Endometrial microvascular endothelial cells (primary cell): ENCODE results near the gene FOXP1. TPM values are rescaled to one million over a fixed set of nuclear protein-coding genes. Genes with fewer than 3 reads are reported as not detected.

Experiments used
- in situ Hi-C: cut with HindIII; loops from 2 replicates; pipeline ENCODE4 v1.10.0; 2017; ENCODE audit warnings: low sequenced_read_pairs, low pct_unique_long_range_greater_than_20kb; ENCODE audit errors: inconsistent ontology term
- total RNA-seq: library from RNA; depleted of rRNA; stranded (reverse); fragments of >200 nt; gene quantifications from one replicate; pipeline ENCODE4 v1.2.3, GENCODE V29; 2015; ENCODE audit errors: inconsistent ontology term

Gene FOXP1
- total RNA-seq, 1 donor from 2014 or later: 37.2 TPM

DNA sequence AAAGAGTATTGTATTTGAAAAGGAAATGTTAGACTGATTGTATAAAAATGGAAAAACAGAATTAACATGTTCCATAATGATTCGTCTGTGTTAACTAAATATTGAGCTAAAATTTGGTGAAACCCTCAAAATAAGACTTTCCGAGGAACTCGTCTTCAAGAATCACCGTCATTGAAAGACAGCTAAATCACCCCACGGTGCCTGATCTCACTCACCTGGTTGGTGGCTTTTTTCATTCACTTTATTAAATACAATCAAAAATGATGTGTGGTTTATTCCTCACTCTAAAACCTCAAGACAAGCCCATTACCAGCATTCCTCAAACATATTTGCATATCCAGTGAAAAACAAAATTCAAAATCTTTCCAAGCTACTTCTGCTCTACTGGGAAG, 153.9 kb downstream of the FOXP1 start:
- in situ Hi-C loops: no loop called here

DNA sequence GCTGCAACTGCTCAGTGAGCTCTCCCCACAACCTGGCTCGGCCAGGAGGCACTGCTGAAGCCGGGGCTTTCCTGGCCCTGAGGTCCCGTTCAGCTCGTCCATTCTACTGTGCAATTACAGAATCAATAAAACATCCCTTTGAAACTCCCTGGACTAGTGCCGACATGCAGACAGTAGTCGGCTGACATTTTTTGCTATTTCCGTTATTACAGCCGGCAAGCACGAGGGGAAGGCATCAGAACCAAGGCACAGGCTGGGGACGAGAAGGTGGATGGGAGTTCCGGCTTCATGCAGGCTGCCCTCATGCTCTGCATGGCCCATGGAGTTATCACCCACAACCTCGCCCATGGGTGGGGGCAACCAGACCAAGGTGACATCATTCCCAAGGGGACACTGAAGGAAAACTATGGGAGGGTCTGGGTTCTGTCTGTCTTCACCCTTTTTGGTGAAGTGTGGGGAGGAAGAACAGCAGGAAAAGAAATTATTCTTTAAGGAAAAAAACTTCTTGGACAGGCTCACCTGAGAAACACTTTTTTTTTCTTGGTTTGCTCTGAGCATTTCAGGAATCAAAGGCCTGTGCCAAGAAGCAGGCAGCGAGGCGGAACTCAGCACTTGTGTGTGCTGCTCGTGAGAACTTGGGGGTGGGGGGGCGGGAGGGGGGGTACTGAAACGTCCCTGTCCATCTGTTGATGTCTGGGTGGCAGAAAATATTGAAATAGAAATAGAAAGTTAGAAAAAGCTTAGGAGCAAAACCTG, 154.5 kb downstream of the FOXP1 start:
- in situ Hi-C loops: no loop called here

DNA sequence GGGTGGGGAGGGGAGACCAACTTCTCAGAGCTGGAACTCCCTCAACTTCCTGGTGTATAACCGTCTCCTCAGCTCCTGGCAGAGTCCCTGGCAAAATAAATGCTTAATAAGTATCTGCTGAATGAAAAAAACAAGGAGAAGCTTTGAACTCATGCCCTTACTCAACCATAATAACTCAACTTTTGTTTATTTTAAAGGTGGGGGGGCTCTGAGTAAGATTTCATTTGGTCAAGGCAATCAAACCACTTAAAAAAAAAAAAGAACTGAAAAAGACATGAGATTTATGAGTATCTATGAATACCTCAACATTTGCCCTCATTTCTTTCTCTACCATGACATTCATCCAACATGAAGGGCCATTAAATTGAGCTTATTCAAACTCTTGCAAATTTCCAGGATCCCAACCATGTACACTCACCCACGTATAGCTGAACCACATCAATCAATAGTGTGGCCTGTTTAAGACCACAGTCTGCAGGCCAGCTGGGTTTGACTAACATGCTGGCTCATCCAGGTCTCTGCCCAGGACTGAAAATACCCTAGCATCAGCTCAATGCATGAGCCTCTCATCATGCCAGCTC, 157.9 kb downstream of the FOXP1 start:
- in situ Hi-C loops: no loop called here

DNA sequence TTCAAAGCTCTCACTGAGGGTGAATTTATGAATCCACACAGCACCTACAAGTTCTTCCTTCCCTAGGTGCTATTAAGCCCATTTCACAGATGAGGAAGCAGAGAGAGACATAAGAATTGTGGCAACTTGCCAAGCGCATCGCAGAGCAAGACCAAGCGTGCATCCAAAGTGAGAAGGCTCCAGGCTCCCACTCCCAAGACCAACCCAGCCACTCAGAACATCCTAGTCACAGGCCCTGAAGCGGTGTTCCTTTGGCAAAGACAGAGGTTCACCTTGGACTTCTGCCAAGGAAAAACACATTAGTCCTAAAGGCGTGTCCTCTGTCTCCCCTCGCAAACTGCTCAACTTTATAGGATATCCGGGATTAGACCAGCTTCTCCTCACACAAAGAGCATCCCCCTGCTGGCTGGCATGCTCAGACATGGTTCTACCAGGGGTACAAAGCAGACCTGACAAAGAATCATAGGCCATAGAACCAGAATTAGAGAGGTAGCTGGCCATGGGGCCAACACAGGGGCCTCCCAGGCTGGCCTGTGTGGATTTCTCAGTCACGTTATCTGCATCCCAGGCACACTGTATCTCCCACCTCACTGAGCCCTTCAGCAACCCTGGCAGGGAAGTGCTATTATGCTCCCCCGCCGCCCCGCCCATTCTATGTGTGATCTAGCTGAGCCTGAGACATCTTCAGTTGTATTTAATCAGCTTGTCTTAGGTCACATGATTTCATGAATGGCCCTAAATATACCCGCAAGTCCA, 160.2 kb downstream of the FOXP1 start:
- in situ Hi-C loops: no loop called here

DNA sequence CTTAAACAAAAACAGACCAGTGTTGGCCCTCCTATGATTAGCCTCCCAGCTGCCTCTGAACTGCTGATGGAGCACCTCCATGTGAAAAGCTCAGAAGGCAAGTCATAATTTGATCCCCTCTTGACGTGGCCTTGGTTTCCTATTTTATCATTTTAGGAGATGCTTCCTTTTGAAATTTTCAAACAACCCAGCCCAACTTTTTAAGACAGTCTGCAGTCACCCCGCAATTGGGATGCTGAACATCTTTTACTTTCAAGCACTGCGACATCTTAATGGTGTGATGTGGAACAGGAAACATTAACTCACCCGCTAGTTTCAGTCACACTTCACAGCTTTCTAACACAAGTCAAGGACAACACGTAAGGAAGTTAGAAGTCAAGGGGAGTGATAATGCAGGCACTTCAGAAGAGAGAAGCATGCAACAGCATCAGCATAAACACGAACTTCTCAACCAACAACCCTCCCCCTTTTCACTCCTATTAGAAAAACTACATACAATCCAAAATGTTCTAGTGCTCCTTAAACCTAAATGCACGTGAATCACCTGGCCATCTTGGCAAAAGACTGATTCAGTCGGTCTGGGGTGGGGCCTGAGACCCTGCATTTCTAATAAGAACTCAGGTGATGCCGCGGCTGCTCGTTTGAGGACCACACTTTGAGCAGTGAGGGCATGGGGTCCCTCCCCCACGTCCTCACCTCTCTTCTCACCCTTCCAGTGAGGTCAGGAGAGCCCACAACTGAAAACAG, 161.5 kb downstream of the FOXP1 start:
- in situ Hi-C loops: no loop called here

DNA sequence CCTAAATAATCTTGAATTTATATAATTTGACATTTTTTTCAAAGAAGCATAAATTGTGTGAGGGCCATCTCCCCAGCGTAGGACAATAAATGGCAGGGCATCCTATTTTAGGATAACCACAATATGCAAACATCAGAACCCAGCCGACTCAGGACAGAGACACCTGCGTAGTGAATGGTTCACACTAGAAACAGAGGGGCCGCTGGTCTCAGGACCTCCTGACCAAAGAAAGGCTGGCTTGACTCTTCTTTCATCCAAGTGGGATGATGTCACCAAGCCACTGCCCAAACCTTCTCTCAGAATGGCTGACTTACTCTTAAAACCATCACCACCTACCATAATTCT, 162.1 kb downstream of the FOXP1 start:
- in situ Hi-C loops: no loop called here

DNA sequence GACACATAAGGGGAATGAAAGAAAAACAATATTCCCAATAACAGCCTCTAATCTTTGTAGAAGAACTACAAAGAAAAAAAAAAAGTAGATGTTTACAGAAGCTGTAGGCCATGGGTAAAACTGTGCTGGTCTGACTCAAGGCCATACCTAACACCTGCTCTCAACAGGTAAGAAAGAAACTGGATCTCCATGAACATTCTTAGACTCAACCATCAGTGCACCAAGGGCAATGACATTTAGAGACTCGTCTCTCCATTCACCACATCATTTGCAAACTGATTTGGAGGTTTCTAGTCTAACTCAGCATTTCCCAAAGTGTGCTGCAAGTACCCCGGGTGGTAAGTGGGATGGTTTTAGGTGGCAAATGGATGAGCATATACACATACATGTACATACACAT, 164.2 kb downstream of the FOXP1 start:
- in situ Hi-C loops: no loop called here

DNA sequence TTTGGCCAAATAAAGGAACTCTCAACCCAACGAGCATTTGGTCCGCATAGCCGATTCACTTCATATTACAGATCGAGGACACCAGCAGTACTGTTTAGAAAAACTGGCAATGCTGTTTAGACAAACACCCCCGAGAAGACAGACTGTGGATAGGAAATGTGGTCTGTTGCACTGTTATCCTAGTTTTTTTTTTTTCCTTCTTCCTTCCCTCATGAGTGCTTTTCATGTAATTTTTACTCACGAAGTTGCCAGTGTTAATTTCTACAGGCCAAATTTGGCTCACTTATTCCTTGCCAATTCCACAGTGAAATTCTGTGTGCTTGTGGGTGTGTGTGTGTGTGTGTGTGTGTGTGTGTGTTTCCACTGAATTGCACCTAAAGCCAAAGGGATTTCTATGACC, 165.7 kb downstream of the FOXP1 start:
- in situ Hi-C loops: no loop called here

DNA sequence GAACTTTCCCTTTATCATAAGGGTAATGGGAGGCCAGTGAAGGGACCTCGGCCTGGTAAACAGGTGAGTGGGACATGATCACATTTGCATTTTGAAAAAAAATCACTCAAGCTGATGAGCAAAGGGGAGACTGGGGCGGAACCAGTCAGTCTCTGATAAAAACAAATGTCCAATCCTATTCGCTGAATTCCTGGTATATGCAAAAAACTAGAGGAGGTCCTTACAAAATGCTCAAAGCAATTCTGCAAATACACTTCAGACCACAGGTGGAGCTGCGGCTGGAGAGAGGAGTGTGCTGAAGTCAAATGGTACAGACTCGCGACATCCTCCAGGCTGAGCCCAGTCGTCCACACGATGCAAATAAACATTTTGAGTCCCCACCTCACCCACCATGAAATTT, 166.7 kb downstream of the FOXP1 start:
- in situ Hi-C loops: no loop called here

DNA sequence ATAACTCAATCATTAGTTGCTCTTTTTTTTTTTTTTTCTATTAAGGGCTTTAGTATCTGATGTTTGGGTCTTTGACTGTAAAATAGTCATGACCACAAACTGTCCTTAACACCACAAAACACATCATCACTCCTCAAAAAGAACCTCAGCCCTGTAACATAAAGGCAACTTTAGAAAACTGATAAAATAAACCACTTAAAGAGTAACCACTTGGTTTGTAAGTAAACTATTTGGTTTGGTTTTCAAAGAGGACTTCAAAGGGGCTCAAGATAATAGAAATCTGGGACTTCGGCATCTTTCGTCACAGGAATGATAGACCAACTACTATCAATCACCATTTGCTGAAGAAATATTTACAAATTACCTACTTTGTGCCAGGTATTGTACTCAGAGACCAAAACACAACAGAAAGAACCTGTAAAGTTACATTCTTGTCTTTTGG, 167.8 kb downstream of the FOXP1 start:
- in situ Hi-C loops: no loop called here

DNA sequence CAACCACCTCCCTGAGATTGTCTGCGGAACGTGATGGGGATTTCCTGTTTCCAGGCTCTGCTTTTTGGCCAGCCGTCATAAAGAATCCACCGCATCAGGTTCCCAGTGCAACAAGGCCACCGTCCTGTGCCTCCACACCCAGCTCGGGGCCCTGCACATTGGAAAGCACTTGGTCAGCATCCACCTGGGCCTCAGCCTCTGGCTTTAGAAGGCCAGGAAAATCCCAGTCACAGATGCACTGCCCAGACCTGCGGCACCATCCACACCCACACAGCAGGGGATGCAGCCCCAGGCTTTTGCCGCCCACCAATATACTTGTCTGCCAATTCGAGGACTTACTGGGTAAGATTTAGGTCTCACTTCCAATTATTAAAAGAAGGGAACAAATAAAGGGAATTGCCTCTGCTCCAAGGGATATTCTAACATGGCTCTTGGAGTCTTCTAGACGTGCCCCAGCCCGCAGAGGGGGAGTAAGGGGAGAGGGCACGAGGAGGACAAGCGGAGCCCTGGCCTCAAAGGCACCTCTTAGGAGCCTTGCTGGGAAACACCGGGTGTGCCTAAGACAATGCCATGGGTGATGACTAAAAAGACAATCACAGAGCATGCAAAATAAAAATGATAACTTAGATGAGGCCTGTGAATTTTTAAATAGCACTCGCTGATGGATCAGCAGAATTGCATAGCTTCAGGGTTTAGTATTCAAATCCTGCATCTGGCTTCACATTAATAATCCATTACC, 169.2 kb downstream of the FOXP1 start:
- in situ Hi-C loops: no loop called here

DNA sequence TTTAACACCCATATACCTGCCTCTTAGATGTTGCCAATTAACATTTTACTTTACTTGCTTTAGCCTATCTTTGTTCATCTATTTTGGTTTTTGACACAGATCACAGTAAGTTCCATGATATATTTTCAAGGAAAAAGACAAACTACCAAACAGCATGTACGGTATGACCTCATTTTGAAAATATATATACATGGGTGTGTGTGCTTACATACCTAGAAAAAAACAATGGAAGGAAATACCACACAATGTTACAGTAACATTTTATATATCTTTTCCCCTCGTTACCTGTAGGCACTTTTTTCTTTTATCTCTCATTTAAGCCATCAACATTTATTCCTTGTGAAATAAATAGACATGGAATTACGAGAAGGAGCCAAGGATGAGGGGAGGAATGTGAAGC, 170.0 kb downstream of the FOXP1 start:
- in situ Hi-C loops: no loop called here

DNA sequence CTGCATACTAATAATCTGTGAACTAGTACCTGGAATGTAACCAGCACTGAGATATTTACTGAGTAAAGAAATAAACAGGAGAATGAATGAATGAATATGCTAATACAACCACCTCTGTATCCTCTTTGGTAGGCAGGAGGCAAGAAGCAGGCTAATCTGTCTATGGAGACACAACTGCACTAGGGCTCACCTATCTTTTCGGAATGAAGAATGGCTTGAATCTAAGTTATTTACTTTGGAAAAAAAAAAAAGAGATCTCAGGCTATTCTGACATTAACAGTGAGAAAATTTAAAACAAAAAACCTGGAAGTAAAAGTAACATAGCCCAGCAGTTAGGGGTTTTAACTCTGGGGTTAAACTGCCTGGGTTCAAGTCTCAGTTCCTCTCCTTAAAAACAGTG, 174.2 kb downstream of the FOXP1 start:
- in situ Hi-C loops: no loop called here

DNA sequence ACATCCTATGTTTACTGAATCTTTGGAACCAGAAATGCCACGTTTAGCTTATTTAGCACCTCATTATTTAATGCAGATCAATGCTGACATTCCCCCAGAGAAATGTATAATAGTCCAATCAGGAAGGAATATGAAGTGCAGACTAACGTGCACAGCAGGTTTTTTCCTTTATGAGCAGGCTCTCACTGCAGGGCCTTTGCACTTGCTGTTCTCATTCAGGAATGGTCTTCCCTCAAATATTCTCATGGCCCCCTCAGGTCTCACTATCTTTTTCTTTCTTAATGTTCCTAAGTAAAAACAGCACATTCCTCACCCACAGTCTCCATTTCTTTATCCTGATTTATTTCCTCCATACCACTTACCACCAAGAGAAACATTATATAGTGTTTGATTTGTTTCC, 174.6 kb downstream of the FOXP1 start:
- in situ Hi-C loops: no loop called here

DNA sequence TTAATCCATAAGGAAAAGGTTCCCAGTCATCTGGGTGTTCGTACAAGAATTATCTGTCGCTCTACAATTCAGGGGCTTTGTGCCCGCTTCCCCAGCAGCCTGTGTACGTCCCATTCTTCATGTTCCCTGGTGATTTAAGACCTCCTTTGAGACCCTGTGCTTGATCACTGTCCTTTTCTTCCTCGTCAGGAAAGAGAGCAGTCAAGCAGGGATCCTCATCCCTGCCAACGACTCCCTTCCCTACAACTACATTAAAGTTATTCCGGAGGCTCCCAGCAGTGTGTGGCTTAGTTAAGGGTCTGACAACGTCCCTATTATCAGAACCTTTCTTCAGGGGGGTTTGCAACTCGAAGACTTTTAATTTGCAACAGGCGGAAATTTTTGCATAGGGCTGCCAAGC, 175.7 kb downstream of the FOXP1 start:
- in situ Hi-C loops: no loop called here

DNA sequence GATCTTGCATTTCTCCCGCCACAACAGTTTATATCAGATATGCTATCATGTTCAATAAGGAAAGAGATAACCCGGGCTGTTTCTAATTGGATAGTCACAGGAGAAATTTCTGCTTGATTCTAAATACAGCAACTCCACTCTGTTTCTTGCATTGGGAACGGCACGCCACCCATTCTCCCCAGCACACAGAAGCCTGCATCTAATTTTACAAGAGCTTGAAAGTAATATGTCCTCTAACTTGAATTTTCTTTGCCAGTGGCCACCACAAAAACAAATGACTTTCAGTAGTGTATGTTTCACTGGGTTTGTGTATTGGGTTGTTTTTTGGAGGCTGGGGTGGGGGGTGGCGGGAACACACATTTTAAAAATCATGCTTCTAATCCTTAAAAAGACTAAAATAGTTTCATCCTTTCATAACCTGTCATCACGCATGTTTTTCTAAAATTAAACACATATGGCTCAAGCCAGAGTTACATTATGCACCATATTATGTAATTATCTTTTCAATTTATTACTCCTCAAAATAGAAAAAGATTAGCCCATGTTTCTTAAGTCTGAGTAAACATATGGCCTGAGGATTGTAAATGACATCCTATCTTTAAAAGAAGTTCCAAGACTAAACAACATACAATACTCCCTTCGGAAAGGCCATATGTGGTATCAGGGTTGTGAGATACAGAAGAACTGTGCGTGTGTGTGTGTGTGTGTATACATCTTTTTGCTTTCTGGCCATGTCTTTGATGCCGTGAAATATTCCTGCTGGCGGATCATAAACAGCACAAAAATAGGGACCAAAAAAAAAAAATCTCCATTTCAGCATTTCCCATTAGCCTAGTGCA, 176.3 kb downstream of the FOXP1 start:
- in situ Hi-C loops: no loop called here

DNA sequence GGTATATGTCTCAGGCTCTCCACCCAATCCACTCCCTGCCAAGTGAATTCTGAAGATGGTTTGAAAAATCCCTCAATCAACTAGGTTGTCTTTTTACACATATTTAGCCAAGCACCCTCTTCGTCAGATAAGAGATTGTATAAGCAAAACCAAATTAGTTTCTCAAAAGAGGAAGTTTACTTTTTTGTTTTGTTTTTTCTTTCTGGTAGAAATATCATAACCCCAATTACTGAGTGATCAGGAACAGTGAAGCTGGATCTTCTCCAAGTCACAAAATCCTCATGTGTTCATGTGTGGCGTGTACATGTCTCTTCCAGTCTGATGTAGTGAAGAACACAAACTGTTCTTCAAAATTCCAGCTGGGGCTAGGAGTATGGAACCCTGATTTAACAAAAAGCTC, 180.6 kb downstream of the FOXP1 start:
- in situ Hi-C loops: no loop called here

DNA sequence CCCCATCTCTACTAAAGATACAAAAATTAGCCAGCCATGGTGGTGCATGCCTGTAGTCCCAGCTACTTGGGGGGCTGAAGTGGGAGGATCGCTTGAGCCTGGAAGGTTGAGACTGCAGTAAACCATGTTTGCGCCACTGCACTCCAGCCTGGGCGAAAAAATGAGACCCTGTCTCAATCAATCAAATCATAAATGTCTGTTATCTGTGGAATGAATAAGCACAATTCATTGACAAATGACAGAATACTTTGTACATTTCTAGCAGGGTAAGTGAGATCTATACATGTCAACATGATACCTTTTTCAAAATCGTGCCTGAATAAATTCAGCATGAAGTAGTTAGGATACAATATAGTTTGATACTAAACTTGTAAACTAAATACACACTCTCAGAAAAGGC, 181.2 kb downstream of the FOXP1 start:
- in situ Hi-C loops: no loop called here
